HEK293 (cell line): ENCODE measurements around the gene PXYLP1.

Experiments
- CTCF ChIA-PET: fragments of 350-600 bp; formaldehyde crosslinking; extraction: SDS; loops from one replicate; lab custom pipeline; 2021; ENCODE audit warnings: antibody characterized with exemption; lab: Yijun Ruan, JAX
- POLR2A ChIA-PET: fragments of 300-600 bp; formaldehyde crosslinking; extraction: SDS; loops from one replicate; lab custom pipeline; 2020; ENCODE audit warnings: antibody characterized with exemption, inconsistent platforms; lab: Yijun Ruan, JAX
- H3K27ac ChIP-seq: fragments of 200-500 bp; sonication (Bioruptor generic); 2 replicates; pipeline ENCODE4 v1.5.1; 2014; ENCODE audit warnings: low read depth, low read length, control low read depth, inconsistent platforms; ENCODE audit errors: extremely low read depth
- H3K36me3 ChIP-seq, 2 experiments: fragments of 200-500 bp in 1 of 2; sonication (Bioruptor generic) in 1 of 2; 1 replicate in 1 of 2; 2 replicates in 1 of 2; pipeline ENCODE4 v1.5.1; 2014 to 2017; ENCODE audit warnings: inconsistent platforms in 2 of 2, low read length in 2 of 2; ENCODE audit not compliant: control insufficient read depth in 2 of 2, insufficient read depth in 1 of 2
- H3K4me1 ChIP-seq: fragments of 200-500 bp; sonication (Bioruptor generic); 2 replicates; pipeline ENCODE4 v1.5.1; 2014; ENCODE audit warnings: mild to moderate bottlenecking, low read length, inconsistent platforms; ENCODE audit not compliant: control insufficient read depth, insufficient read depth
- H3K4me3 ChIP-seq: 2 replicates; pipeline ENCODE4 v1.5.1; 2011; ENCODE audit warnings: low read depth, mild to moderate bottlenecking, control low read depth, low read length, moderate library complexity
- H3K9me3 ChIP-seq: fragments of 200-500 bp; sonication (Bioruptor generic); 2 replicates; pipeline ENCODE4 v1.5.1; 2014; ENCODE audit warnings: low read depth, low read length, inconsistent platforms; ENCODE audit not compliant: control insufficient read depth, insufficient read depth
- KLF10 ChIP-seq: fragments of 450-650 bp; IDR thresholded peaks from 2 replicates; pipeline ENCODE4 v1.5.1; 2018; ENCODE audit warnings: missing biosample characterization, mild to moderate bottlenecking, missing genetic modification characterization
- MEIS1 ChIP-seq: sonication (generic); formaldehyde crosslinking; IDR thresholded peaks from 2 replicates; pipeline ENCODE4 v1.8.1; 2022; ENCODE audit warnings: missing genetic modification reagents, mild to moderate bottlenecking, borderline replicate concordance
- SCRT2 ChIP-seq: fragments of 450-650 bp; formaldehyde crosslinking; IDR thresholded peaks from 2 replicates; pipeline ENCODE4 v1.5.1; 2016; ENCODE audit warnings: missing biosample characterization, missing genetic modification characterization
- SP3 ChIP-seq: fragments of 450-650 bp; formaldehyde crosslinking; IDR thresholded peaks from 2 replicates; pipeline ENCODE4 v1.5.1; 2016; ENCODE audit warnings: missing biosample characterization, missing genetic modification characterization
- ZBTB8A ChIP-seq: fragments of 450-650 bp; formaldehyde crosslinking; IDR thresholded peaks from 2 replicates; pipeline ENCODE4 v1.5.1; 2016; ENCODE audit warnings: missing biosample characterization, missing genetic modification characterization
- ZNF184 ChIP-seq: fragments of 450-650 bp; IDR thresholded peaks from 2 replicates; pipeline ENCODE4 v1.5.1; 2018; ENCODE audit warnings: missing biosample characterization, mild to moderate bottlenecking, missing genetic modification characterization
- ZNF366 ChIP-seq: fragments of 450-650 bp; formaldehyde crosslinking; conservative IDR thresholded peaks from 2 replicates; pipeline ENCODE4 v1.5.1; 2016; ENCODE audit warnings: missing biosample characterization, missing genetic modification characterization
- ZNF558 ChIP-seq: fragments of 450-650 bp; formaldehyde crosslinking; IDR thresholded peaks from 2 replicates; pipeline ENCODE4 v1.5.1; 2016; ENCODE audit warnings: missing biosample characterization, missing genetic modification characterization
- ZNF596 ChIP-seq: fragments of 450-650 bp; IDR thresholded peaks from 2 replicates; pipeline ENCODE4 v1.5.0; 2018; ENCODE audit warnings: missing biosample characterization, mild to moderate bottlenecking, missing genetic modification characterization, moderate library complexity
- ZNF600 ChIP-seq: fragments of 450-650 bp; formaldehyde crosslinking; IDR thresholded peaks from 2 replicates; pipeline ENCODE4 v1.5.1; 2016; ENCODE audit warnings: missing biosample characterization, missing genetic modification characterization
- ZNF621 ChIP-seq: fragments of 450-650 bp; formaldehyde crosslinking; IDR thresholded peaks from 2 replicates; pipeline ENCODE4 v1.5.1; 2017; ENCODE audit warnings: missing biosample characterization, missing genetic modification characterization
- ZNF670 ChIP-seq: fragments of 450-650 bp; formaldehyde crosslinking; IDR thresholded peaks from 2 replicates; pipeline ENCODE4 v1.5.1; 2016; ENCODE audit warnings: missing biosample characterization, missing genetic modification characterization, low read depth
- ZNF776 ChIP-seq: fragments of 450-650 bp; formaldehyde crosslinking; IDR thresholded peaks from 2 replicates; pipeline ENCODE4 v1.5.0; 2017; ENCODE audit warnings: missing biosample characterization, missing genetic modification characterization, borderline replicate concordance
- TF ChIP-seq, protein P1 (sequence below): fragments of 450-650 bp; formaldehyde crosslinking; IDR thresholded peaks from 2 replicates; pipeline ENCODE4 v1.5.1; 2016; ENCODE audit warnings: missing biosample characterization, missing genetic modification characterization
- TF ChIP-seq, protein P2 (sequence below): fragments of 450-650 bp; formaldehyde crosslinking; IDR thresholded peaks from 2 replicates; pipeline ENCODE4 v1.5.1; 2016; ENCODE audit warnings: missing biosample characterization, missing genetic modification characterization, low read depth
- TF ChIP-seq, protein P3 (sequence below): fragments of 450-650 bp; formaldehyde crosslinking; IDR thresholded peaks from 2 replicates; pipeline ENCODE4 v1.5.1; 2016; ENCODE audit warnings: missing biosample characterization, missing genetic modification characterization
- TF ChIP-seq, protein P4 (sequence below): fragments of 450-650 bp; formaldehyde crosslinking; IDR thresholded peaks from 2 replicates; pipeline ENCODE4 v1.5.1; 2016; ENCODE audit warnings: missing biosample characterization, missing genetic modification characterization
- TF ChIP-seq, protein P5 (sequence below): fragments of 450-650 bp; formaldehyde crosslinking; IDR thresholded peaks from 2 replicates; pipeline ENCODE4 v1.5.1; 2016; ENCODE audit warnings: missing biosample characterization, missing genetic modification characterization

Gene PXYLP1

DNA sequence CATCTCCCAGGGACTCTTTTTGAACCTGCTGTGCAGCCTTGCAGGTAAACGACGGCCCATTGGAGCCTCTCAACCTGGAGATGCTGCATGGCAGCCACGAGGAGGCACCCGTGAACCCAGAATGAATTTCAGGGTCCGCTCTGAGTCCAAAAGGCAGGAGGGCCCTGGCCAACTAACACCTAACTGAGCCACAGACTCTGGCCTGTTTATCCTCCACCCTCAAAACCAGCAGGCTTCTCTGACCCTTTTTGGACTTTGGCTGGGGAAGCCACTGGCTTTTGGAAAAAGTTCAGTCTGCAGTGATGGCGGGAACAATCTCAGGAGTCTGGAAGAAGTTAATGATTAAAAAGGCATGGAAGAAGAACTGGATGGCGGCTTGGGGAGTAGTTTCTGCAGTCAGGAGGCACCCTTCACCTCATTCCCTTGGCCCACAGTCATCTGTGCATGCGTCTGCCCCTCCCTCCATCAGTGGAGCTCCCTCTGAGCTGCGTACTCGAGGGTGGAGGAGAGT is 4.1 kb downstream of the PXYLP1 start:
- TF ChIP-seq, protein P1, sequence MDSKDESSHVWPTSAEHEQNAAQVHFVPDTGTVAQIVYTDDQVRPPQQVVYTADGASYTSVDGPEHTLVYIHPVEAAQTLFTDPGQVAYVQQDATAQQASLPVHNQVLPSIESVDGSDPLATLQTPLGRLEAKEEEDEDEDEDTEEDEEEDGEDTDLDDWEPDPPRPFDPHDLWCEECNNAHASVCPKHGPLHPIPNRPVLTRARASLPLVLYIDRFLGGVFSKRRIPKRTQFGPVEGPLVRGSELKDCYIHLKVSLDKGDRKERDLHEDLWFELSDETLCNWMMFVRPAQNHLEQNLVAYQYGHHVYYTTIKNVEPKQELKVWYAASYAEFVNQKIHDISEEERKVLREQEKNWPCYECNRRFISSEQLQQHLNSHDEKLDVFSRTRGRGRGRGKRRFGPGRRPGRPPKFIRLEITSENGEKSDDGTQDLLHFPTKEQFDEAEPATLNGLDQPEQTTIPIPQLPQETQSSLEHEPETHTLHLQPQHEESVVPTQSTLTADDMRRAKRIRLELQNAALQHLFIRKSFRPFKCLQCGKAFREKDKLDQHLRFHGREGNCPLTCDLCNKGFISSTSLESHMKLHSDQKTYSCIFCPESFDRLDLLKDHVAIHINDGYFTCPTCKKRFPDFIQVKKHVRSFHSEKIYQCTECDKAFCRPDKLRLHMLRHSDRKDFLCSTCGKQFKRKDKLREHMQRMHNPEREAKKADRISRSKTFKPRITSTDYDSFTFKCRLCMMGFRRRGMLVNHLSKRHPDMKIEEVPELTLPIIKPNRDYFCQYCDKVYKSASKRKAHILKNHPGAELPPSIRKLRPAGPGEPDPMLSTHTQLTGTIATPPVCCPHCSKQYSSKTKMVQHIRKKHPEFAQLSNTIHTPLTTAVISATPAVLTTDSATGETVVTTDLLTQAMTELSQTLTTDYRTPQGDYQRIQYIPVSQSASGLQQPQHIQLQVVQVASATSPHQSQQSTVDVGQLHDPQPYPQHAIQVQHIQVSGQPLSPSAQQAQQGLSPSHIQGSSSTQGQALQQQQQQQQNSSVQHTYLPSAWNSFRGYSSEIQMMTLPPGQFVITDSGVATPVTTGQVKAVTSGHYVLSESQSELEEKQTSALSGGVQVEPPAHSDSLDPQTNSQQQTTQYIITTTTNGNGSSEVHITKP (tag by site-specific recombination): no peak
- no peak for TF ChIP-seq ZNF621
- TF ChIP-seq ZNF366 (tag by site-specific recombination): no peak
- no peak for TF ChIP-seq ZNF184 (tag by site-specific recombination)
- no peak for TF ChIP-seq SP3 (tag by site-specific recombination)
- no peak for TF ChIP-seq KLF10
- TF ChIP-seq MEIS1: no peak
- TF ChIP-seq ZNF558: no peak
- TF ChIP-seq, protein P2, sequence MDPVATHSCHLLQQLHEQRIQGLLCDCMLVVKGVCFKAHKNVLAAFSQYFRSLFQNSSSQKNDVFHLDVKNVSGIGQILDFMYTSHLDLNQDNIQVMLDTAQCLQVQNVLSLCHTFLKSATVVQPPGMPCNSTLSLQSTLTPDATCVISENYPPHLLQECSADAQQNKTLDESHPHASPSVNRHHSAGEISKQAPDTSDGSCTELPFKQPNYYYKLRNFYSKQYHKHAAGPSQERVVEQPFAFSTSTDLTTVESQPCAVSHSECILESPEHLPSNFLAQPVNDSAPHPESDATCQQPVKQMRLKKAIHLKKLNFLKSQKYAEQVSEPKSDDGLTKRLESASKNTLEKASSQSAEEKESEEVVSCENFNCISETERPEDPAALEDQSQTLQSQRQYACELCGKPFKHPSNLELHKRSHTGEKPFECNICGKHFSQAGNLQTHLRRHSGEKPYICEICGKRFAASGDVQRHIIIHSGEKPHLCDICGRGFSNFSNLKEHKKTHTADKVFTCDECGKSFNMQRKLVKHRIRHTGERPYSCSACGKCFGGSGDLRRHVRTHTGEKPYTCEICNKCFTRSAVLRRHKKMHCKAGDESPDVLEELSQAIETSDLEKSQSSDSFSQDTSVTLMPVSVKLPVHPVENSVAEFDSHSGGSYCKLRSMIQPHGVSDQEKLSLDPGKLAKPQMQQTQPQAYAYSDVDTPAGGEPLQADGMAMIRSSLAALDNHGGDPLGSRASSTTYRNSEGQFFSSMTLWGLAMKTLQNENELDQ (tag by site-specific recombination): no peak
- TF ChIP-seq, protein P3, sequence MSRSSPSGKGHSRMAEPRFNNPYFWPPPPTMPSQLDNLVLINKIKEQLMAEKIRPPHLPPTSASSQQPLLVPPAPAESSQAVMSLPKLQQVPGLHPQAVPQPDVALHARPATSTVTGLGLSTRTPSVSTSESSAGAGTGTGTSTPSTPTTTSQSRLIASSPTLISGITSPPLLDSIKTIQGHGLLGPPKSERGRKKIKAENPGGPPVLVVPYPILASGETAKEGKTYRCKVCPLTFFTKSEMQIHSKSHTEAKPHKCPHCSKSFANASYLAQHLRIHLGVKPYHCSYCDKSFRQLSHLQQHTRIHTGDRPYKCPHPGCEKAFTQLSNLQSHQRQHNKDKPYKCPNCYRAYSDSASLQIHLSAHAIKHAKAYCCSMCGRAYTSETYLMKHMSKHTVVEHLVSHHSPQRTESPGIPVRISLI (tag by site-specific recombination): no peak
- TF ChIP-seq ZNF596 (tag by site-specific recombination): no peak
- TF ChIP-seq ZNF600 (tag by site-specific recombination): no peak
- Histone ChIP-seq H3K9me3 (no peaks in the 10 kb centered on the region), H3K4me3 (no peak overlapping the region), H3K36me3 (peaks cover 0 to 29% of the 10 kb centered on the region in 2 experiments; a peak in 1 of 3 replicates), H3K27ac (no peak overlapping the region), H3K4me1 (peaks cover 4% of the 10 kb centered on the region)
- ChIA-PET CTCF (interaction anchor here (0.5 to 1.0 kb wide), 2 partner anchors 19 to 123 kb away, joined by 3 to 7 read pairs; no protein-coding TSS in a partner anchor), POLR2A (no interaction called here)

DNA sequence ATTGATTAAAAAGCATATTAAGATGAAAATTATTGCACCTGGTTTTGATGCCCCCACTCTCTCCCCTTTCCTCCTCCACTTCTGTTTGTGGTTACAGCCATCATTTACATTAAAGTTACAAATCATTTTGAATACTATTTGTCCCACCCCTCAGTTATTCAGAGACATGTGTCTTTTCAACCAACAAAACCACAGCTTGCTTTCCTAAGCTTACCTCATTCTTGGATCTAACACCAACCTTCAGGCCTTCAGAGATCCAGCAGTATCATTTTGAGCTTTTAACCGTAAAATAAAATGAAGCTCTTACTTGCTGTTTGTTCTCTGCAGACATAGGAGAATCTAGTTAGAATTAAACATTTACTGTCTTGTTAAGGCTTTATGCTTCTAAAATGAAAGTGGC is 4.7 kb downstream of the PXYLP1 start:
- CTCF ChIA-PET: interaction anchor here (0.5 to 1.0 kb wide), 4 partner anchors 18 to 871 kb away, joined by 3 to 7 read pairs (median 3); no protein-coding TSS in a partner anchor
- POLR2A ChIA-PET: no interaction called here

More for the DNA sequence above, 4.7 kb downstream of the PXYLP1 start:
- Histone ChIP-seq H3K9me3 (no peaks in the 10 kb centered on the region), H3K4me3 (no peak overlapping the region), H3K27ac (no peak overlapping the region), H3K36me3 (peaks cover 0 to 29% of the 10 kb centered on the region in 2 experiments; a peak in 1 of 3 replicates), H3K4me1 (peaks cover 6% of the 10 kb centered on the region)
- TF ChIP-seq, protein P4, sequence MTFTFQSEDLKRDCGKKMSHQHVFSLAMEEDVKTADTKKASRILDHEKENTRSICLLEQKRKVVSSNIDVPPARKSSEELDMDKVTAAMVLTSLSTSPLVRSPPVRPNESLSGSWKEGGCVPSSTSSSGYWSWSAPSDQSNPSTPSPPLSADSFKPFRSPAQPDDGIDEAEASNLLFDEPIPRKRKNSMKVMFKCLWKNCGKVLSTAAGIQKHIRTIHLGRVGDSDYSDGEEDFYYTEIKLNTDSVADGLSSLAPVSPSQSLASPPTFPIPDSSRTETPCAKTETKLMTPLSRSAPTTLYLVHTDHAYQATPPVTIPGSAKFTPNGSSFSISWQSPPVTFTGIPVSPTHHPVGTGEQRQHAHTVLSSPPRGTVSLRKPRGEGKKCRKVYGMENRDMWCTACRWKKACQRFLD: no peak
- TF ChIP-seq, protein P5, sequence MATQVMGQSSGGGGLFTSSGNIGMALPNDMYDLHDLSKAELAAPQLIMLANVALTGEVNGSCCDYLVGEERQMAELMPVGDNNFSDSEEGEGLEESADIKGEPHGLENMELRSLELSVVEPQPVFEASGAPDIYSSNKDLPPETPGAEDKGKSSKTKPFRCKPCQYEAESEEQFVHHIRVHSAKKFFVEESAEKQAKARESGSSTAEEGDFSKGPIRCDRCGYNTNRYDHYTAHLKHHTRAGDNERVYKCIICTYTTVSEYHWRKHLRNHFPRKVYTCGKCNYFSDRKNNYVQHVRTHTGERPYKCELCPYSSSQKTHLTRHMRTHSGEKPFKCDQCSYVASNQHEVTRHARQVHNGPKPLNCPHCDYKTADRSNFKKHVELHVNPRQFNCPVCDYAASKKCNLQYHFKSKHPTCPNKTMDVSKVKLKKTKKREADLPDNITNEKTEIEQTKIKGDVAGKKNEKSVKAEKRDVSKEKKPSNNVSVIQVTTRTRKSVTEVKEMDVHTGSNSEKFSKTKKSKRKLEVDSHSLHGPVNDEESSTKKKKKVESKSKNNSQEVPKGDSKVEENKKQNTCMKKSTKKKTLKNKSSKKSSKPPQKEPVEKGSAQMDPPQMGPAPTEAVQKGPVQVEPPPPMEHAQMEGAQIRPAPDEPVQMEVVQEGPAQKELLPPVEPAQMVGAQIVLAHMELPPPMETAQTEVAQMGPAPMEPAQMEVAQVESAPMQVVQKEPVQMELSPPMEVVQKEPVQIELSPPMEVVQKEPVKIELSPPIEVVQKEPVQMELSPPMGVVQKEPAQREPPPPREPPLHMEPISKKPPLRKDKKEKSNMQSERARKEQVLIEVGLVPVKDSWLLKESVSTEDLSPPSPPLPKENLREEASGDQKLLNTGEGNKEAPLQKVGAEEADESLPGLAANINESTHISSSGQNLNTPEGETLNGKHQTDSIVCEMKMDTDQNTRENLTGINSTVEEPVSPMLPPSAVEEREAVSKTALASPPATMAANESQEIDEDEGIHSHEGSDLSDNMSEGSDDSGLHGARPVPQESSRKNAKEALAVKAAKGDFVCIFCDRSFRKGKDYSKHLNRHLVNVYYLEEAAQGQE (tag by site-specific recombination): no peak
- TF ChIP-seq SCRT2 (tag by site-specific recombination): no peak
- TF ChIP-seq ZNF776: no peak
- no peak for TF ChIP-seq ZBTB8A
- TF ChIP-seq KLF10: no peak
- no peak for TF ChIP-seq ZNF670 (tag by site-specific recombination)
